Hypothalamus (tissue), 51 donors: ENCODE data around the gene ZNF653.
"Not testable (repeated sequence)": the region's sequence is repeated elsewhere in the genome, so short reads cannot be mapped to it uniquely, and the experiment has no call there.

Source experiments
- DNase-seq, 51 donors: peaks; one replicate each; lab custom pipeline; 2025; lab: John Stamatoyannopoulos, UW

The ZNF653 gene

GRCh38 chr19:11458912-11459311, 46.7 kb downstream of the ZNF653 start:
- not testable (repeated sequence) for DNase-seq

GRCh38 chr19:11458236-11458900, 47.3 kb downstream of the ZNF653 start:
- no peak for DNase-seq

GRCh38 chr19:11457831-11458230, 47.8 kb downstream of the ZNF653 start:
- DNase-seq = no peak

GRCh38 chr19:11457115-11457514, 48.5 kb downstream of the ZNF653 start:
- peak in 47 of 51 donors; percentile 12 to 94 (median 75) for DNase-seq

- DNase-seq = no peak
Measured at GRCh38 chr19:11456659-11457058, 49.0 kb downstream of the ZNF653 start.

GRCh38 chr19:11455233-11455554, 50.4 kb downstream of the ZNF653 start:
- not testable (repeated sequence) for DNase-seq

GRCh38 chr19:11453468-11454341, 51.9 kb downstream of the ZNF653 start:
- no peak for DNase-seq

GRCh38 chr19:11452620-11453310, 52.9 kb downstream of the ZNF653 start:
- peak in 5 of 51 donors; percentile 9 to 39 (median 25) for DNase-seq

GRCh38 chr19:11451871-11452619, 53.6 kb downstream of the ZNF653 start:
- peak in 1 of 51 donors; percentile 4 for DNase-seq

GRCh38 chr19:11451327-11451870, 54.2 kb downstream of the ZNF653 start:
- DNase-seq = no peak

- no peak for DNase-seq
Measured at GRCh38 chr19:11450570-11451326, 54.9 kb downstream of the ZNF653 start.

- DNase-seq = no peak
Measured at GRCh38 chr19:11448923-11449554, 56.6 kb downstream of the ZNF653 start.

- DNase-seq = no peak
Measured at GRCh38 chr19:11448410-11448809, 57.2 kb downstream of the ZNF653 start.

- DNase-seq = no peak
Measured at GRCh38 chr19:11447347-11448262, 58.0 kb downstream of the ZNF653 start.

- DNase-seq = peak in 50 of 51 donors; percentile 21 to 92 (median 72)
Measured at GRCh38 chr19:11446652-11447301, 58.9 kb downstream of the ZNF653 start.

- DNase-seq = peak in 4 of 51 donors; percentile 31 to 41 (median 37)
Measured at GRCh38 chr19:11446271-11446651, 59.4 kb downstream of the ZNF653 start.

- no peak for DNase-seq
Measured at GRCh38 chr19:11445141-11445540, 60.5 kb downstream of the ZNF653 start.

GRCh38 chr19:11444059-11444458, 61.6 kb downstream of the ZNF653 start:
- no peak for DNase-seq
